ENCODE measurements around the gene HIPK1. TPM values are rescaled to one million over a fixed set of nuclear protein-coding genes. Genes with fewer than 3 reads are reported as not detected.

The HIPK1 gene
- total RNA-seq, 3 donors from 2014 or later: 66.0 to 99.7 (median 68.8) TPM

DNA sequence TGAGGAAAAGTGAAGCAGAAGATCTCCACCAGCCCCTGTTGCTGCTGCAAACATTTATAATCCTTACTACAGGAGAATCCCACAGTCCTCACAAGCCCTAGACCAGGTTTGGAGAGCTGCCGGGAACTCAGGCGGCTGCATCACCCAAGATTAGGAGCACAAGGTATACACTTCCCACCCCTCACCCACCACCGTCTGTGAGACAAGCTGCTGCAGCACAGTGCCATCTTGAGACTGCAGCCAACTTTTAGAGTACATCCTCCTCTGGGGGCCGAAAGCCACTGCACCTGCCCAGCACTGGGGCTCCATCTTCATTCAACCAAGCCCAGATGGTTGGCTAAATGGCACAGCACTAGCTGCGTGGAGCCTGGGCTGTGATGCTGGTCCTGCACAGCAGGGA lies 63.9 kb downstream of the HIPK1 start:
- no peak for TF ChIP-seq CTCF (IDR thresholded peaks at IDR 0.05)
- H3K9me3 ChIP-seq: peaks cover 12% of the 10 kb centered on the region
- no peaks in the 10 kb centered on the region for H3K4me1 ChIP-seq (ENCODE audit: low read depth)
- intact Hi-C loops (cut with DNase I, micrococcal nuclease): no loop called here
- DNase-seq (no peak), ATAC-seq (no peak)
- H3K36me3 ChIP-seq (ENCODE audit: low read depth): no peaks in the 10 kb centered on the region
- no peak overlapping the region for H3K4me3 ChIP-seq

DNA sequence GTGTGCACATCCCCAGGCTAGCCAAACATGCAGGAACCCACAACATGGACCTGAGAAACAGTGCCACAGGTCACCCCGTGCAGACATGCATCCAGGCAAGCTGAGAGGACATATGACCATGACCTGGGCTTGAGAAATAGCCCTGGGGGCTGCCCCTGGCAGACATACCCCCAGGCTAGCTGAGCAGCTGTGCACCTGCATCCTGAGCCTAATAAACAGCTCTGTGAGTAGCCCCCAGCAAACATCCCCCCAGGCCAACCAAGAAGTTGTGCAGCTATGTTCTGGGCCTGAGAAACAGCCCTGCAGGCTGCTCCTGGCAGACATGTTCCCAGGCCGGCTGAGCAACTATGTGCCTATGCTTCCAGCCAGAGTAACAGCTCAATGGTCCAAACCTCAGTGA lies 64.6 kb downstream of the HIPK1 start:
- H3K9me3 ChIP-seq: peaks cover 12% of the 10 kb centered on the region
- H3K36me3 ChIP-seq (ENCODE audit: low read depth): no peaks in the 10 kb centered on the region
- intact Hi-C loops (cut with DNase I, micrococcal nuclease): no loop called here
- H3K4me3 ChIP-seq: no peak overlapping the region
- H3K4me1 ChIP-seq (ENCODE audit: low read depth): no peaks in the 10 kb centered on the region
- no peak for TF ChIP-seq CTCF (IDR thresholded peaks at IDR 0.05)
- DNase-seq: no peak
- ATAC-seq: no peak

- DNase-seq (no peak), ATAC-seq (no peak)
- Histone ChIP-seq H3K9me3 (peaks cover 12% of the 10 kb centered on the region), H3K36me3 (ENCODE audit: low read depth) (no peaks in the 10 kb centered on the region), H3K4me3 (no peak overlapping the region), H3K4me1 (ENCODE audit: low read depth) (no peaks in the 10 kb centered on the region)
- TF ChIP-seq CTCF (IDR thresholded peaks at IDR 0.05): no peak
- intact Hi-C loops (cut with DNase I, micrococcal nuclease): no loop called here
Observed at GRCh38 chr1:113995382-113995781, 66.3 kb downstream of the HIPK1 start.

- Histone ChIP-seq H3K4me3 (no peak overlapping the region), H3K4me1 (ENCODE audit: low read depth) (no peaks in the 10 kb centered on the region), H3K36me3 (ENCODE audit: low read depth) (no peaks in the 10 kb centered on the region), H3K9me3 (peaks cover 12% of the 10 kb centered on the region)
- ATAC-seq (no peak), DNase-seq (no peak)
- no peak for TF ChIP-seq CTCF (IDR thresholded peaks at IDR 0.05)
- intact Hi-C loops (cut with DNase I, micrococcal nuclease): no loop called here
Observed at GRCh38 chr1:113998361-113998760, 69.2 kb downstream of the HIPK1 start.

DNA sequence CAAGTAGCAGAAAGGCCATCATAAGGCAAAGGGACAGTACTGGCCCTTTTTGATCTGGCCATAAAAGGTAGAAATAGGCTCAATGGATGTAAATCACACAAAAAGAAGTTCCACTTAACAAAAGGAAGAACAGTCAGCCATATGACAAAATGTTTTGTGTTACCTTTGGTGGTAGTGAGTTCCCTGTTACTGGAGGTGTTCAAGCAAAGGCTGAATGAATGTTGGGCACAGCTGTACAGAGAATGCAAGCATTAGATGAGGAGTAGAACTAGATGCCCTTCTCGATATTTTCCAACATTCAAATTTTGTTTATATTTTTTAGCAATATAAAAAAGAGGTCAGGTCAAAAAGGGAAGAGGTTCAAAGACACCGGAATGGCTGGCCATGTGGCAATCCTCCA lies 70.1 kb downstream of the HIPK1 start:
- Histone ChIP-seq H3K4me3 (no peak overlapping the region), H3K9me3 (peaks cover 10% of the 10 kb centered on the region), H3K4me1 (ENCODE audit: low read depth) (no peaks in the 10 kb centered on the region), H3K36me3 (ENCODE audit: low read depth) (no peaks in the 10 kb centered on the region)
- DNase-seq (no peak), ATAC-seq (no peak)
- intact Hi-C loops (cut with DNase I, micrococcal nuclease): no loop called here
- TF ChIP-seq CTCF (IDR thresholded peaks at IDR 0.05): no peak

- intact Hi-C loops (cut with DNase I, micrococcal nuclease): no loop called here
- H3K9me3 ChIP-seq: peaks cover 8% of the 10 kb centered on the region
- no peak for TF ChIP-seq CTCF (IDR thresholded peaks at IDR 0.05)
- ATAC-seq: no peak
- no peaks in the 10 kb centered on the region for H3K4me1 ChIP-seq (ENCODE audit: low read depth)
- H3K36me3 ChIP-seq (ENCODE audit: low read depth): no peaks in the 10 kb centered on the region
- no peak for DNase-seq
- H3K4me3 ChIP-seq: no peak overlapping the region
Observed at GRCh38 chr1:113999799-114000198, 70.7 kb downstream of the HIPK1 start.

Measured in mucosa of descending colon (tissue), 3 donors.